Measurements from ENCODE around the gene ANKRD40CL. TPM values are rescaled to one million over a fixed set of nuclear protein-coding genes. Genes with fewer than 3 reads are reported as not detected.

The ANKRD40CL gene
- total RNA-seq, 1 donor from 2014 or later = not detected

GRCh38 chr17:50712641-50713040 lies 54.7 kb downstream of the ANKRD40CL start:
- H3K4me1 Mint-ChIP-seq (ENCODE audit: low read depth) = peaks cover 13% of the 10 kb centered on the region
- peaks cover 3% of the 10 kb centered on the region for H3K27me3 Mint-ChIP-seq
- no peaks in the 10 kb centered on the region for H3K36me3 Mint-ChIP-seq (ENCODE audit: insufficient read depth)
- TF ChIP-seq CTCF (IDR thresholded peaks at IDR 0.05; ENCODE audit: unreplicated experiment) = no peak
- H3K27ac Mint-ChIP-seq = no peak overlapping the region
- no peaks in the 10 kb centered on the region for H3K9me3 Mint-ChIP-seq (ENCODE audit: low read depth)
- H3K4me3 Mint-ChIP-seq (ENCODE audit: low read depth) = no peak overlapping the region
- no peak for DNase-seq (ENCODE audit: low spot score, unreplicated experiment)

Small RNAs within 50 kb of the gene (microRNA-seq; reads per million reads assigned to microRNA genes)
- gene MIR8059 (ENCODE audit: borderline number of aligned reads, unreplicated experiment) = not detected

Other genes with a start within 250 kb of the ANKRD40CL start
- gene EPN3, start 234.8 kb downstream of the ANKRD40CL start, total RNA-seq = 8.5 and 9.1 TPM in 2 replicates
- gene SPATA20, start 220.3 kb downstream of the ANKRD40CL start, total RNA-seq = 84.1 and 90.3 TPM in 2 replicates
- 0.19 and 0.36 TPM in 2 replicates for gene CACNA1G, start 206.8 kb downstream of the ANKRD40CL start, total RNA-seq
- gene ABCC3, start 132.6 kb downstream of the ANKRD40CL start, total RNA-seq = 1.6 and 2.3 TPM in 2 replicates
- gene ANKRD40, start 59.6 kb downstream of the ANKRD40CL start, total RNA-seq = 39.0 and 39.2 TPM in 2 replicates
- 168 and 184 TPM in 2 replicates for gene LUC7L3, start 47.9 kb downstream of the ANKRD40CL start, total RNA-seq
- gene WFIKKN2, start 68.1 kb upstream of the ANKRD40CL start, total RNA-seq = not detected in 2 replicates
- 41.0 and 43.9 TPM in 2 replicates for gene TOB1, start 98.8 kb upstream of the ANKRD40CL start, total RNA-seq